ENCODE results near the gene NTHL1.
"Not testable (repeated sequence)": the region's sequence is repeated elsewhere in the genome, so short reads cannot be mapped to it uniquely, and the experiment has no call there.

NTHL1 gene

GRCh38 chr16:2042171-2042985 is 5.3 kb downstream of the NTHL1 start:
- DNase-seq (ENCODE audit: low read depth in 2 of 2), result no peak

- DNase-seq (ENCODE audit: low read depth in 2 of 2), result no peak
Measured at GRCh38 chr16:2040787-2041522, 6.7 kb downstream of the NTHL1 start.

- no peak for DNase-seq (ENCODE audit: low read depth in 2 of 2)
Measured at GRCh38 chr16:2040041-2040786, 7.4 kb downstream of the NTHL1 start.

GRCh38 chr16:2039274-2040031 is 8.2 kb downstream of the NTHL1 start:
- DNase-seq (ENCODE audit: low read depth in 2 of 2), result no peak

GRCh38 chr16:2038382-2039231 is 9.0 kb downstream of the NTHL1 start:
- DNase-seq (ENCODE audit: low read depth in 2 of 2), result no peak

GRCh38 chr16:2037647-2038381 is 9.8 kb downstream of the NTHL1 start:
- DNase-seq (ENCODE audit: low read depth in 2 of 2), result no peak

GRCh38 chr16:2037115-2037514 is 10.5 kb downstream of the NTHL1 start:
- no peak for DNase-seq (ENCODE audit: low read depth in 2 of 2)

GRCh38 chr16:2036200-2036966 is 11.3 kb downstream of the NTHL1 start:
- DNase-seq (ENCODE audit: low read depth in 2 of 2), result no peak

- DNase-seq (ENCODE audit: low read depth in 2 of 2), result no peak
Measured at GRCh38 chr16:2035431-2036199, 12.0 kb downstream of the NTHL1 start.

- DNase-seq (ENCODE audit: low read depth in 2 of 2), result no peak
Measured at GRCh38 chr16:2034696-2035430, 12.8 kb downstream of the NTHL1 start.

- not testable (repeated sequence) for DNase-seq (ENCODE audit: low read depth in 2 of 2)
Measured at GRCh38 chr16:2033909-2034695, 13.5 kb downstream of the NTHL1 start.

GRCh38 chr16:2033057-2033908 is 14.4 kb downstream of the NTHL1 start:
- DNase-seq (ENCODE audit: low read depth in 2 of 2), result no peak

- no peak for DNase-seq (ENCODE audit: low read depth in 2 of 2)
Measured at GRCh38 chr16:2032285-2033056, 15.2 kb downstream of the NTHL1 start.

GRCh38 chr16:2031081-2031577 is 16.5 kb downstream of the NTHL1 start:
- DNase-seq (ENCODE audit: low read depth in 2 of 2), result no peak

- no peak for DNase-seq (ENCODE audit: low read depth in 2 of 2)
Measured at GRCh38 chr16:2030036-2030435, 17.6 kb downstream of the NTHL1 start.

Measured in stimulated activated CD8-positive, alpha-beta memory T cell treated with anti-CD3 and anti-CD28 coated beads, Interleukin-2, amount 100 ng/mL, for 1 hour (primary cell).